Stimulated activated CD4-positive, alpha-beta T cell treated with anti-CD3 and anti-CD28 coated beads, Interleukin-2, amount 100 ng/mL, for 24 hours (primary cell): ENCODE data around the gene IFT25.

ENCODE experiments used
- DNase-seq, 2 donors: peaks; one replicate each; pipeline ENCODE4 v3.0.0-alpha.2; 2020

Gene IFT25

GRCh38 chr1:53927376-53927881 is 18.1 kb downstream of the IFT25 start:
- no peak for DNase-seq

GRCh38 chr1:53919675-53920066 is 25.8 kb downstream of the IFT25 start:
- peak in 1 of 2 donors; percentile 12 for DNase-seq

DNA sequence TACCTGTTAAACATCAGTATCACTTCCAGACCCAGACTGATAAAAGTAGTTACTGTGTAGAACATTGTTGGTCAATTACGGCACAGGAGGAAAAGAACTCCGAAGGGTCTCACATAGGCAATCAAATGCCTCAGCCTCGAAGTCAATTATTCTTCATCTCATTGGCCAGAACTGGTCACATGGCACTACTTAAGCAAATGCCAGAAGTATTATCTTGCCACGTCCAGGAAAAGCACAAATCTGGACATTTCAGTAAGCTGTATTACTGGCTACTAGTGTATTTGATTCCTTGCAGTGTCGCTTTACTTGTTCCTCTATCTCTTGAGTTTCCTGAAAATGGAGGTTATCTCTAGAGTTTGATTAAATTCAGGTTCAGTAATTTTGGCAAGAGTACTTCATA is 27.2 kb downstream of the IFT25 start:
- DNase-seq, result no peak

DNA sequence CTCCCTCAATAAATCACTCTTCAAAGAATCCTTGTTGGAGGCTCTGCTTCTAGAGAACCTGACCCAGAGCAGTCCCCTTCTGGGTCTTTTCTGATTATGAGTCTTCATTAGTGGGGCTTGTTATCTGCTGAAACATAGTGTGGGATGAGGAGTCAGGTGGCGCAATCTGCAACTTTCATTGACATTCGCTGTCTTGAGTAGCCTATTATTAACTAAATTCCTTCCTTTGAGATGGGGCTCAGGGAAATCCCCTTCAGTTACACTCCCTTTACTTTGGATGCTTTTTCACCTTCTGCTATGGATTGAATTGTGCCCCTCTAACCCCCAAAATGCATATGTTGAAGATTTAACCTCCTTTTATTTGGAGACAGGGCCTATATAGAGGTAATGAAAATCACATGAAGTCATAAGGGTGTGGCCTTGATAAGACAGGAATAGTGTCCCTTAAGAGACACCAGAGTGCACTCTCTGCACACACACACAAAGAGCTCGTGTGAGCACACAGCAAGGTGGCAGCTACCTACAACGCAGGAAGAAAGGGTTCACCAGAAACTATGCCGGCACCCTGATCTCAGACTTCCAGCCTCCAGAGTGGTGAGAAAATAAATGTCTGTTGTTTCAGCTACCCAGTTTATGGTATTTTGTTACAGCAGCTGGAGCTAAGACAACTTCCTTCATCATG is 32.0 kb downstream of the IFT25 start:
- DNase-seq, result no peak

GRCh38 chr1:53911442-53911841 is 34.1 kb downstream of the IFT25 start:
- DNase-seq, result no peak

DNA sequence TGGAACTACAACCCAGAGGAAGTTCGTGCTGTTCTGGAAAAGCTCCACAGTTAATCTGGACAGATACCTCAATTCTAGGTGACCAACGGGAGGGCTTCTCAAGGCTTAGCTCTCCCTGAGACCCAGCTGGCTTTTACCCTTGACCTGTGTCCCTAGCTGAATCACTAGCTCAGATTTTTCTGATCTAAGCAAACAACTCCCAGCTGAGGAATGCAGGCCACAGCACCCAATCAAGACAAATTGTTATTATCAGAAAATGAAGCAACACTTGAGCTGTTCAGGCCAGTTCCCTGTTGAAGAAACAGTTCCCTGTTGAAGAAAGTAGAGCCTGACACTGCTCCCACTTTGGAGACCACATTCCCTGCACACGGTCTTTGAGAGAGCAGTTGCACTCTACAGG is 35.6 kb downstream of the IFT25 start:
- no peak for DNase-seq

- no peak for DNase-seq
These were observed 39.4 kb downstream of the IFT25 start for GRCh38 chr1:53906121-53906520.

DNA sequence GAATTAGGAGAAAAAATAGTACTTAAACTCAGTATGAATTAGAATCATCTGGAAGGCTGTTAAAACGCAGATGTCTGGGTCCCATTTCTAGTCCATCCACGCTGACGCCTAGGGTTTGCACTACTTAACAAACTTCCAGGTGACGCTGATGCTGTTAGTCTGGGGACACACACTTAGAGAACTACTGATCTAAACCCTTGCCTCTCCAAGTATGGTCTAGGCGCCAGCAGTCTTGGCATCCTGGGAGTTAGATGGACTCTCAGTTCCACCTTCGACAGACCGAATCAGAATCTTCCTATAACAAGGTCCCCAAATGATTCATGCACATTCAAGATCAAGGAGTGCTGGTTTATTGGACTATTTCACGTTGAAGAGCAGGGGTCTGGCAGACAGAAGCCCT is 40.0 kb downstream of the IFT25 start:
- DNase-seq, result no peak

GRCh38 chr1:53902235-53903138 is 43.0 kb downstream of the IFT25 start:
- DNase-seq, result no peak

DNA sequence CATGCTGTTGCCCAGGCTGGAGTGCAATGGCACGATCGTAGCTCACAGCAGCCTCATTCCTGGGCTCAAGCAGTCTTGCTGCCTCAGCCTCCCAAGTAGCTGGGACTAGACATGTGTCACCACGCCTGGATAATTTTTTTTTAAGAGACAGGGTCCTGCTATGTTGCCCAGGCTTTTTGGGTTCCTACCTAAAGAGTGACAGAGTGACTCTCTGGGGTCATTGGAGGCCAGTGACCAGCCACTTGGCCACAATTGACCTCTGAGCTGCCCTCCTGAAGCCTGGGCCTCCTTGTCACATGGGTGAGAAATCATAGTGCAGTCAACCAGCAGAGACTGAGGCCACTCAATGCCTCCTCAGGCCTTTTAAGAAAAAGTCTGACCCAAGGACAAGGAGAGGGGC is 45.8 kb downstream of the IFT25 start:
- no peak for DNase-seq

DNA sequence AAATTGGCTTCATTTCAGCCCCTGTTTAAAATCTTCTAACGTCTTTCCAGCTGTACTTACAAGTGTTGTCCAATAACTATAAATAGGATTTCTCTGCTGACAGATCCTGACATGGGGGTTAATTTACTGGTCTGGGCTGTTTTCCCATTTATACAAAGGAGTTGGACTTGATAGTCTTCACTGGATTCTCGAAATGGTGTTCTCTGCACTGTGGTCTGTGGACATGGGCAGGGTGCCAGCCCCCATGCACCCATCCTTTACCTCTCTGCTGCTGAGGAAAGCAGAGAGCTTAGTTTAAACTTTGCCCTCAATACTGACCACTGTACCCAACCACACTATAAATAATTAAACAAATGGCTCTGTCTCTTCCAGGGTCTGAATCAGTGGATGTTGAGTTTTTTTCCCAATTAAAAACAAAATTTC is 46.3 kb downstream of the IFT25 start:
- DNase-seq, result no peak

- no peak for DNase-seq
These were observed 48.8 kb downstream of the IFT25 start for GRCh38 chr1:53896635-53897229.

DNA sequence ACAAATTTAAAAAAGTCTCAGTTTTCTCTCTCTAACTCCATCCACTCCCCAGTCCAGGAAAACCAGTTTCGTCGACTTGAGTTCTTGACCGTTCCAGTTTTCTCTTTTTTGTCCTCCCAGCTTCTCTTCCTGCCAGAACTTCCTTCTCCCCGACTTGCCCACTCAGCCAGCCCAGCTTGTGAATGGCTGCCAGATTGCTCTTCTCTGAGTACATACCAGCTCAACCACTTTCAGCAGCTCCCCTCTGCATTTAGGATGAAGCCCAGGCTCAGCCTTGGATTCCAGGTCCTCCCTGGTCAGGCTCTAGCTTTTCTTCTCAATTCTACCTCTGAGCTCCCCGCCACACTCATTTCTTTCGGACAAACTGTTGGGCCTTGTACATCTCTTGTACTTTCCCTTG is 50.1 kb downstream of the IFT25 start:
- no peak for DNase-seq

GRCh38 chr1:53894644-53895043 is 50.9 kb downstream of the IFT25 start:
- no peak for DNase-seq

DNA sequence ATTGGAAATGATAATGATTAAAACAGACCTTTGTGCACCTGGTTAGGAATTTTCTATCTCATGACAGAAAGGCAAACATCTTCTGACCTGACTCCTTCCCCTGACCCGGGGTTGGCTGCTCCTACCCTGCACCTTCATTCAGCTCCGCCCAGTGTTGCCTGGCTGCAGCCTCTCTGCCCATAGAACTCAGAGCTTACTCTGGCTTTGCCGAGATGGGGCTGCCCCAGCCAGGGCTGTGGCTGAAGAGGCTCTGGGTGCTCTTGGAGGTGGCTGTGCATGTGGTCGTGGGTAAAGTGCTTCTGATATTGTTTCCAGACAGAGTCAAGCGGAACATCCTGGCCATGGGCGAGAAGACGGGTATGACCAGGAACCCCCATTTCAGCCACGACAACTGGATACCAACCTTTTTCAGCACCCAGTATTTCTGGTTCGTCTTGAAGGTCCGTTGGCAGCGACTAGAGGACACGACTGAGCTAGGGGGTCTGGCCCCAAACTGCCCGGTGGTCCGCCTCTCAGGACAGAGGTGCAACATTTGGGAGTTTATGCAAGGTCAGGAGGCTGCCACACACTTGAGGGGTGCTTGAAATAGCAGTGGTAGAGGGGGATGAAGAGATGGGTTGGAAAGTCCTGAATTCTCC is 51.4 kb downstream of the IFT25 start, which contains the start of gene DIO1:
TSS of gene DIO1 (plus strand) at position 189 of the 638 bp plus-strand sequence. CDS start at position 213, 24 bp downstream.
- peak in 1 of 2 donors; percentile 8 for DNase-seq

- DNase-seq, result no peak
These were observed 52.6 kb downstream of the IFT25 start for GRCh38 chr1:53892911-53893310.

- DNase-seq, result no peak
These were observed 53.8 kb downstream of the IFT25 start for GRCh38 chr1:53891678-53892077.

GRCh38 chr1:53891018-53891417 is 54.5 kb downstream of the IFT25 start:
- DNase-seq, result no peak

DNA sequence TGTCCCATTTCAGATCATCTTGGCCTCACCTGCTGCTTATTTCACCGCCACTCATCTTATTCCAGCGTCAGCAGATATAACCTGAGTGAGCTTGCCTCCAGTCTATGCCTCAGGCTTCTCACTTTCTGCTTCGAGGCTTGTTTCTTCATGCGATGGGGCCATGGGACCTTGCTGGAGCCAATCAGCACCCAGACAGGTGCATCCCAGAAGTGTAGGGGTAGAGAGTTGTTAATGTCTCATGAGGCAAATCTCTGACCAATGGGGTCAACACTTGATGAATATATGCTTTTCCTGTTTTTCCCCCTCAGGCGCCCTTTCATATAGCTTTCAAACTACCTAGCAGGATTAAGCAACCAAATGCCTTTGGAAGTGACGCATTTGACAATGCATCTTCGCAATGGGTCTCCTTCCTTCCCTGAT is 55.0 kb downstream of the IFT25 start:
- DNase-seq, result peak; percentile 19 to 25

DNA sequence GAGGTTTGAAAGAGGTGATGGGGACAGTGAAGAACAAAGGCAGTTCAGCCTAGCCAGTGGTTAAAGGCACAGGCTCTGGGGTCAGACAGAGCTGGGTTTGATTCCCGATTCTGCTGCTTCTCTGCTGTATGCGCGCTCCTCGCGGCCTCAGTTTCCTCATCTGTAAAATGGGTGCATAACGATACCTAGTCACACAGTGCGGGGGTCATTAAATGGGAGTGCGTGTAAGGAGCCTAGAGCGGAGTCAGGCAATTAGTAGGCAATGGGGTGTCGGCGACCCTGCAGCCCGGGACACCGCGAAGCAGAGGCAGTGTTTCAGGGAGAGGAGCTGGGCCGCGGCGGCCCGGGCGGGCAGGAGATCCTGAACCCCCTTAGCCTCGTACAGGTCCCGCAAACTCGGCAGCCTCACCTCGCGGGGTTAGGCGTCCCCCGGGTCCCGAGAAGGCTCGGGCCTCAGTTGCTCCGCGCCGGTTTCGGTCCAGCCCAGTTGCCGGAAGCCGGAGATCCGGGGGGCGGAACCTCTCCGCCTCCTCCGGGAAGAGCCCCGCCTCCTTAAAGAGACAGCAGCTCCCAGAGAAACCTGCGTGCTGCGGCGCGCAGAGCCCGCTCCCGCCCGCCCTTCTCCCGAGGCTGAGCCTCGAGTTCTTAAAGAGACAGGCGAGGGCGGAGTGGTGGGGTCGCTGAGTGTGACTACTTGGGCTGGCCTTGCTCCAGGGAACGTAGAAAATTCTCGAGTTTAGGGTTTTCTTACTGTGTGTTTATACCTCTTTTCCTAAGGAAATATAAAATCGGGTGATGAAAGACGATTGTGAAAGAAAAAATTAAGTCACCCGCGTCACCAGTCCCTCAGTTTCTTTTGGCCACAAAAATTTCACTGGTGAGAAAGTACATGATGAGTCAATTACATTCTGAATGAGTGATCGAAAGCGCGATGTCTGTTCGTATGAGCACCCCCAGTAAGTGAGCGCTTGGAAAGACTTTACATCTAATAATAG is 55.9 kb downstream of the IFT25 start, which contains the start of gene YIPF1:
TSS of gene YIPF1 (minus strand) at position 494 of the 995 bp plus-strand sequence. CDS start 860 bp downstream, outside the sequence.
- DNase-seq, result peak; percentile 86 to 88

DNA sequence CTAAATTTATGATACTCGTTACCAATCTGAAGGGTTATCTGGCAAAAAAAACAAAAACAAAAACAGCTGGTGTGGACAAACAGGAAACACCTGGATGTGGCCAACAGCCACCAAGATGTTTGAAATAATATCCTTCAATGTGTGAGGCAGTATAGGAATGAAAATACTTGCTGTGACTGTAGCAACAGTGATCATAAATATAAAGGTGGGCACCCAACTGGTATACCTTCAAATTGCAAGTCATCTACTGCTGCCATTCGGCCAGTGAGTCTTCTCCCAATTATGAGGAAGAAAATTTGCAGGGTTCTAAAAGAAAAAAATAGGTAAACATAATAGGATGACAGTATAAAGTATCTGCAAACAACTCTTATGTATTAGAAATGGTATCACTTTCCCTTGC is 56.8 kb downstream of the IFT25 start:
- no peak for DNase-seq
